ENCODE measurements around the gene ACAN. TPM values are rescaled to one million over a fixed set of nuclear protein-coding genes. Genes with fewer than 3 reads are reported as not detected.

ACAN gene
- total and polyA plus RNA-seq, 2 donors (not counting 3 experiments of a cell fraction or from before 2014, with no cell fraction given), result not detected

- TF ChIP-seq JUN (IDR thresholded peaks at IDR 0.05; ENCODE audit: borderline replicate concordance, insufficient read depth, insufficient read length, low read depth) (no peak), POLR2AphosphoS5 (IDR thresholded peaks at IDR 0.05; ENCODE audit: insufficient read depth, low read depth, low read length) (no peak)
- dilution Hi-C loops (cut with MboI; ENCODE audit: extremely low pct_ligation_motif_present, low sequenced_read_pairs), result no loop called here
- intact Hi-C loops (cut with micrococcal nuclease), result no loop called here
Observed at GRCh38 chr15:88865498-88866099, 62.4 kb downstream of the ACAN start.

GRCh38 chr15:88866295-88866881, 63.2 kb downstream of the ACAN start:
- H3K27me3 ChIP-seq (ENCODE audit: control insufficient read depth in 2 of 2, insufficient read depth in 2 of 2, low read length in 2 of 2), result peaks cover 0 to 5% of the 10 kb centered on the region in 2 experiments
- no peaks in the 10 kb centered on the region for H3K36me3 ChIP-seq (ENCODE audit: control insufficient read depth in 2 of 2, extremely low read depth in 1 of 2, insufficient read depth in 2 of 2, low read length in 2 of 2)
- no peak for DNase-seq (ENCODE audit: low read depth, low spot score)
- H3K9me1 ChIP-seq (replicated peaks; ENCODE audit: control insufficient read depth, extremely low read depth, insufficient read depth, low read length), result no peaks in the 10 kb centered on the region
- BruUV-seq (replicated peaks), result no TSS peak
- no peaks in the 10 kb centered on the region for H4K20me1 ChIP-seq (replicated peaks; ENCODE audit: control insufficient read depth, extremely low read depth, insufficient read depth, low read length)
- H3K4me3 ChIP-seq (replicated peaks in 1 of 3; ENCODE audit: insufficient read depth in 1 of 3, low read depth in 1 of 3, low read length in 3 of 3), result no peak overlapping the region
- H3K9me3 ChIP-seq (replicated peaks; ENCODE audit: control insufficient read depth, insufficient read depth, low read length), result no peaks in the 10 kb centered on the region
- TF ChIP-seq EZH2 (IDR thresholded peaks at IDR 0.05; ENCODE audit: borderline replicate concordance, low read depth, low read length, severe bottlenecking) (no peak), MAX (IDR thresholded peaks at IDR 0.05; ENCODE audit: insufficient read depth, insufficient read length) (no peak), JUN (IDR thresholded peaks at IDR 0.05; ENCODE audit: borderline replicate concordance, insufficient read depth, insufficient read length, low read depth) (no peak), POLR2AphosphoS5 (IDR thresholded peaks at IDR 0.05; ENCODE audit: insufficient read depth, low read depth, low read length) (no peak), MYC (IDR thresholded peaks at IDR 0.05; ENCODE audit: low read depth, low read length) (no peak), CTCF (IDR thresholded peaks at IDR 0.05; ENCODE audit: extremely low read depth in 1 of 2, insufficient read depth in 1 of 2, low read depth in 1 of 2, low read length in 2 of 2) (no peak), FOS (IDR thresholded peaks at IDR 0.05; ENCODE audit: borderline replicate concordance, insufficient read depth, low read length) (no peak), POLR2A (IDR thresholded peaks at IDR 0.05; ENCODE audit: low read depth, low read length) (no peak), GATA2 (IDR thresholded peaks at IDR 0.05; ENCODE audit: insufficient read depth, insufficient read length, low read depth, low read length) (no peak)
- intact Hi-C loops (cut with micrococcal nuclease), result no loop called here
- dilution Hi-C loops (cut with MboI; ENCODE audit: extremely low pct_ligation_motif_present, low sequenced_read_pairs), result no loop called here
- H3K4me2 ChIP-seq (ENCODE audit: insufficient read depth, low read length), result no peak overlapping the region
- no peak for FAIRE-seq
- no peak overlapping the region for H3K9ac ChIP-seq (replicated peaks; ENCODE audit: extremely low read depth, insufficient read depth, low read length)
- H3K27ac ChIP-seq (ENCODE audit: insufficient read depth, low read depth, low read length), result no peak overlapping the region
- H2AFZ ChIP-seq (ENCODE audit: low read depth, low read length), result no peak overlapping the region
- no peaks in the 10 kb centered on the region for H3K79me2 ChIP-seq (ENCODE audit: control insufficient read depth, insufficient read depth, low read length)
- POLR2A ChIA-PET, result no interaction called here
- CTCF ChIA-PET, result interaction anchor here (5.2 kb wide), 1 partner anchor 14 kb away, joined by 29 read pairs; no protein-coding TSS in a partner anchor
- H3K4me1 ChIP-seq (ENCODE audit: control insufficient read depth, extremely low read depth, insufficient read depth, low read length), result peaks cover 6% of the 10 kb centered on the region

More at GRCh38 chr15:88865498-88866099, 62.4 kb downstream of the ACAN start:
- no peak overlapping the region for H3K4me2 ChIP-seq (ENCODE audit: insufficient read depth, low read length)
- no TSS peak for BruUV-seq (replicated peaks)
- H3K4me1 ChIP-seq (ENCODE audit: control insufficient read depth, extremely low read depth, insufficient read depth, low read length), result peaks cover 6% of the 10 kb centered on the region
- no peak for FAIRE-seq
- H3K4me3 ChIP-seq (replicated peaks in 1 of 3; ENCODE audit: insufficient read depth in 1 of 3, low read depth in 1 of 3, low read length in 3 of 3), result no peak overlapping the region
- no peaks in the 10 kb centered on the region for H3K9me1 ChIP-seq (replicated peaks; ENCODE audit: control insufficient read depth, extremely low read depth, insufficient read depth, low read length)
- peaks cover 0 to 5% of the 10 kb centered on the region in 2 experiments for H3K27me3 ChIP-seq (ENCODE audit: control insufficient read depth in 2 of 2, insufficient read depth in 2 of 2, low read length in 2 of 2)
- H3K9me3 ChIP-seq (replicated peaks; ENCODE audit: control insufficient read depth, insufficient read depth, low read length), result no peaks in the 10 kb centered on the region
- H3K27ac ChIP-seq (ENCODE audit: insufficient read depth, low read depth, low read length), result no peak overlapping the region
- no peaks in the 10 kb centered on the region for H3K36me3 ChIP-seq (ENCODE audit: control insufficient read depth in 2 of 2, extremely low read depth in 1 of 2, insufficient read depth in 2 of 2, low read length in 2 of 2)
- peak; percentile 8 for DNase-seq (ENCODE audit: low read depth, low spot score)
- no peak overlapping the region for H2AFZ ChIP-seq (ENCODE audit: low read depth, low read length)
- H3K79me2 ChIP-seq (ENCODE audit: control insufficient read depth, insufficient read depth, low read length), result no peaks in the 10 kb centered on the region
- no peaks in the 10 kb centered on the region for H4K20me1 ChIP-seq (replicated peaks; ENCODE audit: control insufficient read depth, extremely low read depth, insufficient read depth, low read length)
- no peak overlapping the region for H3K9ac ChIP-seq (replicated peaks; ENCODE audit: extremely low read depth, insufficient read depth, low read length)
- CTCF ChIA-PET, result interaction anchor here (5.2 kb wide), 1 partner anchor 15 kb away, joined by 29 read pairs; no protein-coding TSS in a partner anchor
- POLR2A ChIA-PET, result no interaction called here
